Testis (tissue), 2 donors: ENCODE measurements around the gene ARL6IP6.
"Not testable (repeated sequence)": the region's sequence is repeated elsewhere in the genome, so short reads cannot be mapped to it uniquely, and the experiment has no call there.

Source experiments
- POLR2A ChIP-seq: fragments of 450-650 bp; IDR thresholded peaks from one replicate; pipeline ENCODE4 v1.6.1; 2017; ENCODE audit warnings: antibody characterized with exemption, mild to moderate bottlenecking, moderate library complexity
- TF ChIP-seq, protein P1 (sequence below), 3 experiments: fragments of 450-650 bp in 2 of 3; fragments of 200-600 bp in 1 of 3; sonication (generic) in 1 of 3; IDR thresholded peaks; one replicate each; pipeline ENCODE4 v1.5.1; 2016 to 2019; ENCODE audit warnings: antibody characterized with exemption in 3 of 3, mild to moderate bottlenecking in 2 of 3, moderate library complexity in 1 of 3

GRCh38 chr2:152739705-152740104, 21.3 kb downstream of the ARL6IP6 start:
- TF ChIP-seq, protein P1, sequence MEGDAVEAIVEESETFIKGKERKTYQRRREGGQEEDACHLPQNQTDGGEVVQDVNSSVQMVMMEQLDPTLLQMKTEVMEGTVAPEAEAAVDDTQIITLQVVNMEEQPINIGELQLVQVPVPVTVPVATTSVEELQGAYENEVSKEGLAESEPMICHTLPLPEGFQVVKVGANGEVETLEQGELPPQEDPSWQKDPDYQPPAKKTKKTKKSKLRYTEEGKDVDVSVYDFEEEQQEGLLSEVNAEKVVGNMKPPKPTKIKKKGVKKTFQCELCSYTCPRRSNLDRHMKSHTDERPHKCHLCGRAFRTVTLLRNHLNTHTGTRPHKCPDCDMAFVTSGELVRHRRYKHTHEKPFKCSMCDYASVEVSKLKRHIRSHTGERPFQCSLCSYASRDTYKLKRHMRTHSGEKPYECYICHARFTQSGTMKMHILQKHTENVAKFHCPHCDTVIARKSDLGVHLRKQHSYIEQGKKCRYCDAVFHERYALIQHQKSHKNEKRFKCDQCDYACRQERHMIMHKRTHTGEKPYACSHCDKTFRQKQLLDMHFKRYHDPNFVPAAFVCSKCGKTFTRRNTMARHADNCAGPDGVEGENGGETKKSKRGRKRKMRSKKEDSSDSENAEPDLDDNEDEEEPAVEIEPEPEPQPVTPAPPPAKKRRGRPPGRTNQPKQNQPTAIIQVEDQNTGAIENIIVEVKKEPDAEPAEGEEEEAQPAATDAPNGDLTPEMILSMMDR (IDR thresholded peaks at IDR 0.05): not testable (repeated sequence)
- TF ChIP-seq POLR2A: not testable (repeated sequence)
